K562 (cell line): ENCODE results near the gene ITPR1. TPM values are rescaled to one million over a fixed set of nuclear protein-coding genes. Genes with fewer than 3 reads are reported as not detected.

Source experiments
- ADNP ChIP-seq: fragments of 200-800 bp; sonication (Bioruptor generic); IDR thresholded peaks from 2 replicates; pipeline ENCODE4 v1.6.1; 2016; ENCODE audit warnings: missing genetic modification characterization, missing compliant biosample characterization
- CBX3 ChIP-seq, 2 experiments: IDR thresholded peaks; 1 replicate in 1 of 2; 2 replicates in 1 of 2; pipeline ENCODE4 v1.6.1; 2012; ENCODE audit warnings: inconsistent platforms in 2 of 2, low read length in 2 of 2, borderline replicate concordance in 1 of 2, control low read depth in 1 of 2
- FOXA3 ChIP-seq, 2 experiments: fragments of 450-650 bp in 1 of 2; sonication (generic) in 1 of 2; formaldehyde crosslinking; IDR thresholded peaks in 1 of 2; conservative IDR thresholded peaks in 1 of 2; 2 replicates each; pipeline versions ENCODE4 v1.4.0 to v1.8.0; 2020 to 2022; ENCODE audit warnings: mild to moderate bottlenecking in 2 of 2, missing genetic modification reagents in 1 of 2
- HCFC1 ChIP-seq: IDR thresholded peaks from 2 replicates; pipeline ENCODE4 v1.6.1; 2012; ENCODE audit warnings: low read depth, low read length, improper control_type of control experiment
- MECOM ChIP-seq: fragments of 250-450 bp; sonication (Bioruptor Pico); IDR thresholded peaks from 2 replicates; pipeline ENCODE4 v1.8.0; 2022; ENCODE audit warnings: inconsistent platforms
- MLLT1 ChIP-seq, 2 experiments: fragments of 450-650 bp; IDR thresholded peaks; 2 replicates each; pipeline ENCODE4 v1.6.1; 2016
- NR2C1 ChIP-seq, 2 experiments: fragments of 450-650 bp; IDR thresholded peaks; 2 replicates each; pipeline ENCODE4 v1.6.1; 2017; ENCODE audit warnings: mild to moderate bottlenecking in 2 of 2, antibody characterized with exemption in 1 of 2, inconsistent platforms in 1 of 2, missing compliant biosample characterization in 1 of 2, missing genetic modification characterization in 1 of 2
- PRDM10 ChIP-seq: fragments of 450-650 bp; IDR thresholded peaks from 2 replicates; pipeline ENCODE4 v1.6.1; 2018; ENCODE audit not compliant: partially characterized antibody
- SAP30 ChIP-seq: fragments of 200-600 bp; sonication (generic); IDR thresholded peaks from 2 replicates; pipeline ENCODE4 v1.6.1; 2012; ENCODE audit warnings: borderline replicate concordance, low read depth, mild to moderate bottlenecking, moderate library complexity, low read length, control low read depth, inconsistent platforms; ENCODE audit not compliant: insufficient read depth, poor library complexity, severe bottlenecking
- SNAPC5 ChIP-seq: fragments of 250-450 bp; sonication (Bioruptor Pico); IDR thresholded peaks from 2 replicates; pipeline ENCODE4 v1.8.0; 2021; ENCODE audit warnings: moderate library complexity, mild to moderate bottlenecking, inconsistent platforms
- ZBTB26 ChIP-seq: fragments of 450-650 bp; formaldehyde crosslinking; IDR thresholded peaks from 2 replicates; pipeline ENCODE4 v1.4.0; 2022; ENCODE audit warnings: missing genetic modification characterization
- ZMIZ1 ChIP-seq, 2 experiments: fragments of 150-350 bp in 1 of 2; IDR thresholded peaks; 2 replicates each; pipeline ENCODE4 v1.6.1; 2012 to 2016; ENCODE audit warnings: low read depth in 2 of 2, low read length in 2 of 2, mild to moderate bottlenecking in 1 of 2, moderate library complexity in 1 of 2
- ZNF175 ChIP-seq: fragments of 200-800 bp; sonication (Bioruptor generic); IDR thresholded peaks from 2 replicates; pipeline ENCODE4 v1.6.1; 2016; ENCODE audit warnings: low read depth, mild to moderate bottlenecking, missing genetic modification characterization, missing compliant biosample characterization
- polyA plus RNA-seq, 8 experiments: library from polyadenylated mRNA; depleted of rRNA in 4 of 8; stranded (reverse) in 5 of 8; unstranded in 3 of 8; fragments of >200 nt; fragmentation: Nextera tagmentation in 2 of 8; fragmentation: Illumina TruSeq in 1 of 8; extraction: Ambion mirVana in 2 of 8; extraction: Trizol in 1 of 8; gene quantifications; 2 replicates each; pipeline versions ENCODE4 v1.2.1 to v1.2.3, GENCODE V29; 2011 to 2014; ENCODE audit warnings: inconsistent platforms in 1 of 8, missing spikeins in 1 of 8
- total RNA-seq, 7 experiments: library from RNA; depleted of rRNA in 6 of 7; stranded (reverse); fragments of >200 nt in 6 of 7; fragmentation: Illumina TruSeq in 2 of 7; extraction: Trizol in 2 of 7; gene quantifications; 2 replicates each; pipeline versions ENCODE4 v1.2.1 to v1.2.3, GENCODE V29; 2011 to 2021; ENCODE audit warnings: low replicate concordance in 1 of 7

The ITPR1 gene
- total and polyA plus RNA-seq, 9 of the 15 experiments (the other 6 are each of a cell fraction or from before 2014, with no cell fraction given) = 22.4 to 40.0 (median 27.4) TPM

- TF ChIP-seq ZMIZ1 (IDR thresholded peaks at IDR 0.05; ENCODE audit: low read depth in 2 of 2, low read length in 2 of 2) = peak in 1 of 2 experiments; percentile 76; a peak in 1 of 4 replicates
- peak; percentile 65; the same call in 1 of the 2 replicates for TF ChIP-seq ZBTB26 (CRISPR knock-in tag)
- TF ChIP-seq SAP30 = no peak
- peak; percentile 70 for TF ChIP-seq ZNF175 (CRISPR knock-in tag)
- peak; percentile 75 for TF ChIP-seq PRDM10
- no peak for TF ChIP-seq ADNP
- peak in 1 of 2 experiments; percentile 71; a peak in 1 of 3 replicates for TF ChIP-seq CBX3 (IDR thresholded peaks at IDR 0.05; ENCODE audit: borderline replicate concordance in 1 of 2, low read length in 2 of 2)
- 0 out of 2 replicates have a peak, but pooled peaks have one; percentile 33 for TF ChIP-seq HCFC1
- TF ChIP-seq SNAPC5 (CRISPR knock-in tag) = no peak
- TF ChIP-seq NR2C1 (IDR thresholded peaks at IDR 0.05) = peak; percentile 69
- peak; percentile 85 for TF ChIP-seq NR2C1 (tag; IDR thresholded peaks at IDR 0.05)
- TF ChIP-seq MECOM (CRISPR knock-in tag) = peak; percentile 74
- peak; percentile 81 to 89 for TF ChIP-seq MLLT1 (IDR thresholded peaks at IDR 0.05)
- TF ChIP-seq FOXA3 (CRISPR knock-in tag; conservative IDR thresholded peaks at IDR 0.05 in 1 of 2, IDR thresholded peaks at IDR 0.05 in 1 of 2) = peak; percentile 50 to 76
Measured at GRCh38 chr3:4741404-4742307, 248.5 kb downstream of the ITPR1 start (continued).
